SU-DHL-6 (cell line): ENCODE measurements around the gene FCAR.
"Not testable (repeated sequence)": the region's sequence is repeated elsewhere in the genome, so short reads cannot be mapped to it uniquely, and the experiment has no call there.

ENCODE experiments used
- H2AFZ ChIP-seq: fragments of 200-600 bp; sonication (generic); 2 replicates; pipeline ENCODE4 v1.6.1; 2014; ENCODE audit warnings: low read depth, mild to moderate bottlenecking, moderate library complexity, mixed read lengths, antibody characterized with exemption, low read length; ENCODE audit not compliant: severe bottlenecking
- H3F3A ChIP-seq: fragments of 200-600 bp; shearing (Covaris generic); 2 replicates; pipeline ENCODE4 v1.6.0; 2016; ENCODE audit warnings: antibody characterized with exemption, mild to moderate bottlenecking; ENCODE audit not compliant: insufficient read depth
- H3K27ac ChIP-seq: fragments of 200-600 bp; sonication (generic); 2 replicates; pipeline ENCODE4 v1.5.1; 2016; ENCODE audit warnings: low read depth, mild to moderate bottlenecking, low read length, moderate library complexity, mixed read lengths
- H3K27me3 ChIP-seq: fragments of 200-600 bp; sonication (generic), shearing (Covaris generic); 2 replicates; pipeline ENCODE4 v1.6.0; 2014; ENCODE audit warnings: mild to moderate bottlenecking, low read length
- H3K36me3 ChIP-seq: fragments of 200-600 bp; sonication (generic); 2 replicates; pipeline ENCODE4 v1.6.1; 2014; ENCODE audit warnings: mild to moderate bottlenecking, low read length, mixed read lengths
- H3K4me2 ChIP-seq: fragments of 300-600, 200-600 bp; shearing (Covaris generic), sonication (generic); 2 replicates; pipeline ENCODE4 v1.6.0; 2014; ENCODE audit warnings: low read length, low read depth, mild to moderate bottlenecking; ENCODE audit not compliant: poor library complexity, severe bottlenecking
- H3K4me3 ChIP-seq: fragments of 200-600 bp; sonication (generic); 2 replicates; pipeline ENCODE4 v1.5.1; 2014; ENCODE audit warnings: antibody characterized with exemption, low read length, mild to moderate bottlenecking, mixed read lengths; ENCODE audit not compliant: insufficient read depth, poor library complexity, severe bottlenecking
- H3K79me2 ChIP-seq: fragments of 200-600 bp; sonication (generic); 2 replicates; pipeline ENCODE4 v1.6.1; 2014; ENCODE audit warnings: mild to moderate bottlenecking, low read length, moderate library complexity; ENCODE audit not compliant: insufficient read depth
- H3K9ac ChIP-seq: fragments of 200-600 bp; sonication (generic); 2 replicates; pipeline ENCODE4 v1.7.0; 2014; ENCODE audit warnings: mild to moderate bottlenecking, low read length
- H3K9me2 ChIP-seq: fragments of 200-600 bp; sonication (generic); replicated peaks from 2 replicates; pipeline ENCODE4 v1.6.1; 2014; ENCODE audit warnings: low read length; ENCODE audit not compliant: insufficient read depth
- H3K9me3 ChIP-seq: fragments of 200-600 bp; sonication (generic); 2 replicates; pipeline ENCODE4 v1.6.1; 2014; ENCODE audit warnings: low read length, mixed read lengths; ENCODE audit not compliant: insufficient read depth
- H4K20me1 ChIP-seq: fragments of 200-600 bp; sonication (generic); 2 replicates; pipeline ENCODE4 v1.6.1; 2014; ENCODE audit warnings: low read depth, mild to moderate bottlenecking, antibody characterized with exemption, low read length, moderate library complexity, mixed read lengths
- CTCF ChIP-seq: fragments of 200-600 bp; sonication (generic); IDR thresholded peaks from one replicate; pipeline ENCODE4 v1.5.1; 2017; ENCODE audit warnings: antibody characterized with exemption, mild to moderate bottlenecking, low read length, moderate library complexity; ENCODE audit not compliant: insufficient read depth, poor library complexity, severe bottlenecking
- EZH2phosphoT487 ChIP-seq: fragments of 200-600 bp; sonication (generic), shearing (Covaris generic); conservative IDR thresholded peaks from 2 replicates; pipeline ENCODE4 v1.6.1; 2018; ENCODE audit warnings: mild to moderate bottlenecking, antibody characterized with exemption, low read length, moderate library complexity, mixed read lengths

FCAR gene

GRCh38 chr19:54906819-54907218, 32.8 kb downstream of the FCAR start:
- no peak for TF ChIP-seq EZH2phosphoT487
- no peak for TF ChIP-seq CTCF
- Histone ChIP-seq H3K9ac (no peak overlapping the region), H3K36me3 (no peaks in the 10 kb centered on the region), H2AFZ (no peak overlapping the region), H3K27ac (no peak overlapping the region), H3K27me3 (no peaks in the 10 kb centered on the region), H3K4me3 (no peak overlapping the region), H4K20me1 (no peaks in the 10 kb centered on the region), H3K9me2 (no peaks in the 10 kb centered on the region), H3K79me2 (no peaks in the 10 kb centered on the region), H3K9me3 (no peaks in the 10 kb centered on the region), H3K4me2 (no peak overlapping the region), H3F3A (no peaks in the 10 kb centered on the region)

- H3K36me3 ChIP-seq, H2AFZ ChIP-seq, H3K27ac ChIP-seq, H3K9me2 ChIP-seq, H3K9me3 ChIP-seq, H3K4me2 ChIP-seq, H3K4me3 ChIP-seq, H3K9ac ChIP-seq, H4K20me1 ChIP-seq, H3K27me3 ChIP-seq, H3F3A ChIP-seq, H3K79me2 ChIP-seq: not testable (repeated sequence)
These were observed 33.9 kb downstream of the FCAR start for GRCh38 chr19:54907899-54908298.

- Histone ChIP-seq H3F3A (peaks cover 9% of the 10 kb centered on the region; the same call in 1 of the 2 replicates), H2AFZ (no peak overlapping the region), H3K4me2 (no peak overlapping the region), H4K20me1 (no peaks in the 10 kb centered on the region), H3K79me2 (no peaks in the 10 kb centered on the region), H3K9me2 (no peaks in the 10 kb centered on the region), H3K9me3 (no peaks in the 10 kb centered on the region), H3K36me3 (no peaks in the 10 kb centered on the region), H3K27me3 (no peaks in the 10 kb centered on the region), H3K27ac (no peak overlapping the region), H3K9ac (no peak overlapping the region), H3K4me3 (no peak overlapping the region)
- no peak for TF ChIP-seq CTCF
- no peak for TF ChIP-seq EZH2phosphoT487
These were observed 42.8 kb downstream of the FCAR start for GRCh38 chr19:54916822-54917221.

- Histone ChIP-seq H2AFZ (no peak overlapping the region), H3K9ac (no peak overlapping the region), H3F3A (peaks cover 9% of the 10 kb centered on the region; the same call in 1 of the 2 replicates), H3K9me3 (no peaks in the 10 kb centered on the region), H3K27me3 (no peaks in the 10 kb centered on the region), H3K79me2 (no peaks in the 10 kb centered on the region), H3K36me3 (no peaks in the 10 kb centered on the region), H4K20me1 (no peaks in the 10 kb centered on the region), H3K4me3 (no peak overlapping the region), H3K27ac (no peak overlapping the region), H3K9me2 (no peaks in the 10 kb centered on the region), H3K4me2 (no peak overlapping the region)
- TF ChIP-seq EZH2phosphoT487 (no peak), CTCF (no peak)
These were observed 44.5 kb downstream of the FCAR start for GRCh38 chr19:54918499-54918898.
